Measurements from ENCODE around the gene DPYSL3. TPM values are rescaled to one million over a fixed set of nuclear protein-coding genes. Genes with fewer than 3 reads are reported as not detected.

Gene DPYSL3
- total RNA-seq, 1 experiment from 2014 or later, result 8.9 TPM

DNA sequence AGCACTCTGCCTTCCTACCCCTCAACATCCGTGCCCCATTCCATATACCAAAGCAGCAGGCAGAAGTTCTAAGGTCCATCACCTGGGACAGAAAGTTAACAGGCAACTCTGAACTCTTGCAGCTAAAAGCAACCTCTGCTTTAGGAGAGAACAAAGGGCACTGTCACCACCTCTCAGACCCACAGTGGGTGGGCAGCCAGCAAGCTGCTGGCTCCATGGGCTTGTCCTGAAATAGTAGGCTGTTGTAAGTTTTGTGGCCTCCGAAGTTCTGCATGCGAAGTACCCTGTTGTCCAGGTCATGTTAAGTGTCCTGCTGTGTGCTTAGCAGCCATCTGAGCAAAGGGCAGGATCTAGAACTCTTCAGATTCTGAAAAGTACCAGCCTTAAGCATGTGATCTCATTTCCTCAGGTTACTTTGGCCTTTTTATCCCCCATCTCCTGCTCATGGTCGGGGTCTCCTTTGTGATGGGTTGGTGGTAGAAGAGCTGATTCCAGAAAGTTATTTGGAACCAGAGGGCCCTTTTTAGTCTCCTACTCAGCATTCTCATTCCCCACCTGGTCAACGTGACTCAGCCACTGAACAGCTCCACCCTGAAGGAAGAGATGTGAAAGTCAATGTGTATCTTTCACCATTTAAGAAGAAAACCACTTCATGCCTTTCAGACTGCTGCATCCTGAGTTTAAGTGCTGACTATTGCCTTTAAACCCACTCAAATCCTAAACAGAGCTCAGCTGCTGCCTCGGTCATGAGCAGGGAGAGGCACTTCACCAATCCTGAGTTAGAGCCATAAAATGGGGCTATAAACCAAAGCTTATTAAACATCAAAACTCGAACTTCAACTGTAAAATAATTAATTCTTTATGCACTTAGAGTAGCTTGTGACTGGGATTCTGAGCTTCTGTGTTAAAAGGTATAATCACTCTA lies 121.4 kb downstream of the DPYSL3 start:
- Mint-ChIP-seq H3K4me1 (ENCODE audit: insufficient read depth, unreplicated experiment) (no peaks in the 10 kb centered on the region), H3K27ac (ENCODE audit: low read depth, unreplicated experiment) (no peak overlapping the region), H3K36me3 (ENCODE audit: insufficient read depth, unreplicated experiment) (no peaks in the 10 kb centered on the region), H3K9me3 (ENCODE audit: unreplicated experiment) (no peaks in the 10 kb centered on the region), H3K4me3 (ENCODE audit: unreplicated experiment) (no peak overlapping the region), H3K27me3 (ENCODE audit: insufficient read depth, unreplicated experiment) (no peaks in the 10 kb centered on the region)
- POLR2A ChIA-PET, result interaction anchor here (1.2 kb wide), 1 partner anchor 16 kb away, joined by 3 read pairs; no protein-coding TSS in a partner anchor
- DNase-seq (ENCODE audit: unreplicated experiment), result peak; percentile 12
- no TSS peak for BruUV-seq (replicated peaks)
- CTCF ChIA-PET, result interaction anchor here (0.5 to 8.3 kb wide), 11 partner anchors 17 to 847 kb away, joined by 3 to 78 read pairs (median 4); no protein-coding TSS in a partner anchor
- TF ChIP-seq, protein P1, sequence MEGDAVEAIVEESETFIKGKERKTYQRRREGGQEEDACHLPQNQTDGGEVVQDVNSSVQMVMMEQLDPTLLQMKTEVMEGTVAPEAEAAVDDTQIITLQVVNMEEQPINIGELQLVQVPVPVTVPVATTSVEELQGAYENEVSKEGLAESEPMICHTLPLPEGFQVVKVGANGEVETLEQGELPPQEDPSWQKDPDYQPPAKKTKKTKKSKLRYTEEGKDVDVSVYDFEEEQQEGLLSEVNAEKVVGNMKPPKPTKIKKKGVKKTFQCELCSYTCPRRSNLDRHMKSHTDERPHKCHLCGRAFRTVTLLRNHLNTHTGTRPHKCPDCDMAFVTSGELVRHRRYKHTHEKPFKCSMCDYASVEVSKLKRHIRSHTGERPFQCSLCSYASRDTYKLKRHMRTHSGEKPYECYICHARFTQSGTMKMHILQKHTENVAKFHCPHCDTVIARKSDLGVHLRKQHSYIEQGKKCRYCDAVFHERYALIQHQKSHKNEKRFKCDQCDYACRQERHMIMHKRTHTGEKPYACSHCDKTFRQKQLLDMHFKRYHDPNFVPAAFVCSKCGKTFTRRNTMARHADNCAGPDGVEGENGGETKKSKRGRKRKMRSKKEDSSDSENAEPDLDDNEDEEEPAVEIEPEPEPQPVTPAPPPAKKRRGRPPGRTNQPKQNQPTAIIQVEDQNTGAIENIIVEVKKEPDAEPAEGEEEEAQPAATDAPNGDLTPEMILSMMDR (IDR thresholded peaks at IDR 0.05; ENCODE audit: unreplicated experiment), result no peak
- intact Hi-C loops (cut with micrococcal nuclease), result no loop called here

DNA sequence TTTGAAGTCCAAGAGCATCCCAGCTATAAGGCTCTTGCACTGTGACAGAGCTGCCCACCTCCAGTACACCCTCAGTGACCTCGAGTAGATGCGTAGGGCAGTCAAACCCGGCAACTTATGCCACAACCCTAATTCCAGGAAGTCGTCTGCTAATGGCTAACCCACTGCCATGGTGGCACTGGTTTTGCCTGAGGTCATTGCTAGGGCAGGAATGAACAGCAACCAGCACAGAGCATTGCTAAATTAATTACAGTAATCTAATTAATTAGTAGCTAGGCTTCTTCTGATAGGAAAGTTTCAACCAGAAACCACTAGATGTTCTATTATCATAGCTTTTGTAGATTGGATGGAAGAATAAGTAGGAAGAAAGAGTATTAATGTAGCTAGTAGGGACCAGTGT lies 122.8 kb downstream of the DPYSL3 start:
- no peaks in the 10 kb centered on the region for H3K27me3 Mint-ChIP-seq (ENCODE audit: insufficient read depth, unreplicated experiment)
- intact Hi-C loops (cut with micrococcal nuclease), result no loop called here
- ChIA-PET POLR2A (interaction anchor here (0.6 to 0.9 kb wide), 2 partner anchors 53 to 985 kb away, joined by 3 read pairs; no protein-coding TSS in a partner anchor), CTCF (interaction anchor here (0.8 to 5.9 kb wide), 8 partner anchors 8 to 845 kb away, joined by 3 to 39 read pairs (median 4); no protein-coding TSS in a partner anchor)
- TF ChIP-seq, protein P1 (IDR thresholded peaks at IDR 0.05; ENCODE audit: unreplicated experiment), result no peak
- no peaks in the 10 kb centered on the region for H3K4me1 Mint-ChIP-seq (ENCODE audit: insufficient read depth, unreplicated experiment)
- H3K36me3 Mint-ChIP-seq (ENCODE audit: insufficient read depth, unreplicated experiment), result no peaks in the 10 kb centered on the region
- no TSS peak for BruUV-seq (replicated peaks)
- no peak overlapping the region for H3K27ac Mint-ChIP-seq (ENCODE audit: low read depth, unreplicated experiment)
- H3K9me3 Mint-ChIP-seq (ENCODE audit: unreplicated experiment), result no peaks in the 10 kb centered on the region
- H3K4me3 Mint-ChIP-seq (ENCODE audit: unreplicated experiment), result no peak overlapping the region
- DNase-seq (ENCODE audit: unreplicated experiment), result no peak

DNA sequence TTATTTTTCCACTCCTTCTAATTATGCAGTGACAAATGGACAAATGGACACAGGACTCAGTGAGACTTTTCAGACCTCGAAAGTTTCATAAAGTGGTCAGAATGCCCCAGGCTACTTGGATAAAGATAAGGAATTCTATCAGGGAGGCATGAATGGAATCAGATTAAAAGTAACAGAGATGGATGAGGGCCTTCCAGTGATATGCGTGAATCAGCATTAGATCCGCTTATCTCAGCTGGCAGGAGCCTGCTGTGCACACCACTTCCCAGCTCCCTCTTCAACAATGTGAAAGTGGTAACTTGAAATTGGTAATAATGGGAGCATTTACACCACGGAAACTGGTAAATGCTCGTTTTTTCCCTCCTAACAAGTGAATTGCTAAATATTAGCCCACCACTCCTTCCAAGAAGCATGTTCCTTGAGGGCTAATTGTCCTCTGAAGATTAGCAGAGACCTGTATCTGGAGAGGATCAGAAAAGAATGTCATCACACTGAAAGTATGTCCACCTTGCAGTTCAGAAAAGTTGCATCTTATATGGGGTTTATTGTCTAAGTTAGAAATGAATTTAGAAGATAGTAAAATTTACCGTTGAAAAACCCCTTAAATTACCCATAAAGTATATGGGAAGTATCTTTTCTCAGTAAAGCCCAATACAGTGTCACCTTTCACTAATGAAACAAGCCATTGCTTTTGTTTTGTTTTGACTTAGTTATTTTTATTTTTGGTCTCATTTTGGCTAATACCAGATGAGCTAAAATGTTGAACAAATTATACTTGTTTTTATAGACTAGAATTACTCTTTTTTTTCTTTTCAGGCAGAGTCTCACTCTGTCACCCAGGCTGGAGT lies 125.3 kb downstream of the DPYSL3 start:
- no peak for DNase-seq (ENCODE audit: unreplicated experiment)
- intact Hi-C loops (cut with micrococcal nuclease), result no loop called here
- Mint-ChIP-seq H3K27ac (ENCODE audit: low read depth, unreplicated experiment) (no peak overlapping the region), H3K4me3 (ENCODE audit: unreplicated experiment) (no peak overlapping the region), H3K36me3 (ENCODE audit: insufficient read depth, unreplicated experiment) (peaks cover 6% of the 10 kb centered on the region), H3K4me1 (ENCODE audit: insufficient read depth, unreplicated experiment) (no peaks in the 10 kb centered on the region), H3K9me3 (ENCODE audit: unreplicated experiment) (peaks cover 6% of the 10 kb centered on the region), H3K27me3 (ENCODE audit: insufficient read depth, unreplicated experiment) (no peaks in the 10 kb centered on the region)
- CTCF ChIA-PET, result interaction anchor here (0.6 to 5.9 kb wide), 6 partner anchors 15 to 1288 kb away, joined by 3 to 39 read pairs (median 4); no protein-coding TSS in a partner anchor
- TF ChIP-seq, protein P1 (IDR thresholded peaks at IDR 0.05; ENCODE audit: unreplicated experiment), result no peak
- POLR2A ChIA-PET, result interaction anchor here (0.9 kb wide), 1 partner anchor 24 kb away, joined by 3 read pairs; no protein-coding TSS in a partner anchor
- BruUV-seq (replicated peaks), result no TSS peak
